ENCODE results near the gene PRSS22. TPM values are rescaled to one million over a fixed set of nuclear protein-coding genes. Genes with fewer than 3 reads are reported as not detected.

The PRSS22 gene
- total and polyA plus RNA-seq, 4 experiments from 2014 or later = 0.39 to 0.42 TPM; not detected in 2

- no peaks in the 10 kb centered on the region for H3K36me3 Mint-ChIP-seq
- H3K4me1 ChIP-seq (ENCODE audit: insufficient read depth, low read length) = peaks cover 15% of the 10 kb centered on the region
- DNase-seq = no peak
- no peaks in the 10 kb centered on the region for H3K27me3 ChIP-seq (ENCODE audit: insufficient read depth, low read length)
- POLR2A ChIA-PET (ENCODE audit: partially characterized antibody) = interaction anchor here (1.4 kb wide), 1 partner anchor 32 kb away, joined by 3 read pairs; no protein-coding TSS in a partner anchor
- intact Hi-C loops (cut with micrococcal nuclease) = no loop called here
- peaks cover 4 to 15% of the 10 kb centered on the region in 2 donors for H3K27me3 Mint-ChIP-seq
- H3K9me3 Mint-ChIP-seq = no peaks in the 10 kb centered on the region
- CTCF ChIA-PET (ENCODE audit: partially characterized antibody) = interaction anchor here (1.2 kb wide), 1 partner anchor 33 kb away, joined by 3 read pairs; no protein-coding TSS in a partner anchor
- no peaks in the 10 kb centered on the region for H3K36me3 ChIP-seq (ENCODE audit: insufficient read depth, low read length)
- no peak overlapping the region for H3K27ac Mint-ChIP-seq
- H3K27ac ChIP-seq (ENCODE audit: low read depth, low read length) = no peak overlapping the region
- H3K4me3 ChIP-seq (ENCODE audit: low read length in 2 of 2) = no peak overlapping the region
- no peaks in the 10 kb centered on the region for H3K9me3 ChIP-seq (ENCODE audit: control insufficient read depth in 1 of 2, low read length in 2 of 2)
- H3K4me1 Mint-ChIP-seq = peaks cover 4 to 33% (median 18%) of the 10 kb centered on the region in 4 donors
- H3K4me3 Mint-ChIP-seq = no peak overlapping the region
Observed at GRCh38 chr16:2835638-2836493, 22.1 kb downstream of the PRSS22 start.

DNA sequence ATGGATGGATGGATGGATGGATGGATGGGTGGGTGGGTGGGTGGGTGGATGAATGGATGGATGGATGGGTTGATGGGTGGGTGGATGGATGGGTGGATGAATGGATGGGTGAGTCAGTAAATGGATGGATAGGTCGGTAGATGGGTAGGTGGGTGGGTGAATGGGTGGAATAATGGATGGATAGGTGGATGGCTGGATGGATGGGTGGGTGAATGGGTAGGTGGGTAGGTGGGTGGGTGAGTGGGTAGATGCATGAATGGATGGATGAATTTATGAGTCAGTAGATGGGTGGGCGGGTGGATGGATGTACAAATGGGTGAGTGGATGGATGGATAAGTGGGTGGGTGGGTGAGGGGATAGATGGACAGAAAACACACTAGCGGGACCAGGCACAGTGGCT lies 23.0 kb downstream of the PRSS22 start:
- POLR2A ChIA-PET (ENCODE audit: partially characterized antibody) = no interaction called here
- H3K36me3 ChIP-seq (ENCODE audit: insufficient read depth, low read length) = no peaks in the 10 kb centered on the region
- no peak overlapping the region for H3K4me3 ChIP-seq (ENCODE audit: low read length in 2 of 2)
- Mint-ChIP-seq H3K27me3 (peaks cover 4 to 16% of the 10 kb centered on the region in 2 donors), H3K36me3 (no peaks in the 10 kb centered on the region), H3K4me1 (peaks cover 4 to 26% (median 15%) of the 10 kb centered on the region in 4 donors), H3K4me3 (no peak overlapping the region), H3K27ac (peak overlapping the region in 1 of 7 donors; percentile 54), H3K9me3 (no peaks in the 10 kb centered on the region)
- intact Hi-C loops (cut with micrococcal nuclease) = no loop called here
- H3K27me3 ChIP-seq (ENCODE audit: insufficient read depth, low read length) = no peaks in the 10 kb centered on the region
- H3K27ac ChIP-seq (ENCODE audit: low read depth, low read length) = no peak overlapping the region
- CTCF ChIA-PET (ENCODE audit: partially characterized antibody) = no interaction called here
- no peaks in the 10 kb centered on the region for H3K9me3 ChIP-seq (ENCODE audit: control insufficient read depth in 1 of 2, low read length in 2 of 2)
- H3K4me1 ChIP-seq (ENCODE audit: insufficient read depth, low read length) = peaks cover 6% of the 10 kb centered on the region
- DNase-seq = no peak

- DNase-seq = no peak
- no peaks in the 10 kb centered on the region for H3K36me3 Mint-ChIP-seq
- no peak overlapping the region for H3K4me3 ChIP-seq (ENCODE audit: low read length in 2 of 2)
- peaks cover 4 to 16% of the 10 kb centered on the region in 2 donors for H3K27me3 Mint-ChIP-seq
- no peak overlapping the region for H3K27ac Mint-ChIP-seq
- no peak overlapping the region for H3K27ac ChIP-seq (ENCODE audit: low read depth, low read length)
- peaks cover 2 to 14% (median 11%) of the 10 kb centered on the region in 4 donors for H3K4me1 Mint-ChIP-seq
- CTCF ChIA-PET (ENCODE audit: partially characterized antibody) = no interaction called here
- intact Hi-C loops (cut with micrococcal nuclease) = no loop called here
- POLR2A ChIA-PET (ENCODE audit: partially characterized antibody) = no interaction called here
- H3K9me3 ChIP-seq (ENCODE audit: control insufficient read depth in 1 of 2, low read length in 2 of 2) = no peaks in the 10 kb centered on the region
- H3K9me3 Mint-ChIP-seq = no peaks in the 10 kb centered on the region
- H3K27me3 ChIP-seq (ENCODE audit: insufficient read depth, low read length) = no peaks in the 10 kb centered on the region
- H3K4me1 ChIP-seq (ENCODE audit: insufficient read depth, low read length) = peaks cover under 1% of the 10 kb centered on the region
- no peaks in the 10 kb centered on the region for H3K36me3 ChIP-seq (ENCODE audit: insufficient read depth, low read length)
- no peak overlapping the region for H3K4me3 Mint-ChIP-seq
Observed at GRCh38 chr16:2833776-2834175, 24.2 kb downstream of the PRSS22 start.

DNA sequence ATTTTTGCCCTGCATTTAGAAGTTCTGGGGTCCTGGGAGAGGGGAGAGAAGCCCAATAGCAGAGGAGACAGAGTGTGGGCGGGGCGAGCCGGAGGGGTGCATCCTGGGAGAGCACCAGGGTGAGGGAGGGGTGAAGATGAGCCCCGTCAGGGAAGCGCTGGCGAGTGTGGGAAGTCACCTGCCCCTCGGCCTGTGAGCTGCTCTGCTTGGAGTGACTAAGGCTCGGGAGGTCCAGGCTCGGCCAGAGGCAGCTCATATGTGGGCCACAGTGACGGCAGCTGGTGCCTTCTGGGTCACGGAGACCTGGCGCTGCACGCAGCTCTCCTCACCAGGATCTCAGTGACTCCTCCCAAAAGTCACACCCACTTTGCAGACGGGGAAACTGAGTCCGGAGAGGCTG lies 26.8 kb downstream of the PRSS22 start:
- H3K36me3 Mint-ChIP-seq = no peaks in the 10 kb centered on the region
- Histone ChIP-seq H3K36me3 (ENCODE audit: insufficient read depth, low read length) (no peaks in the 10 kb centered on the region), H3K27ac (ENCODE audit: low read depth, low read length) (no peak overlapping the region), H3K27me3 (ENCODE audit: insufficient read depth, low read length) (no peaks in the 10 kb centered on the region), H3K4me1 (ENCODE audit: insufficient read depth, low read length) (no peaks in the 10 kb centered on the region), H3K4me3 (ENCODE audit: low read length in 2 of 2) (no peak overlapping the region), H3K9me3 (ENCODE audit: control insufficient read depth in 1 of 2, low read length in 2 of 2) (no peaks in the 10 kb centered on the region)
- ChIA-PET POLR2A (ENCODE audit: partially characterized antibody) (no interaction called here), CTCF (ENCODE audit: partially characterized antibody) (no interaction called here)
- no peaks in the 10 kb centered on the region for H3K4me1 Mint-ChIP-seq
- peak overlapping the region in 1 of 7 donors; percentile 42 for H3K27ac Mint-ChIP-seq
- intact Hi-C loops (cut with micrococcal nuclease) = no loop called here
- H3K27me3 Mint-ChIP-seq = peaks cover 4 to 10% of the 10 kb centered on the region in 2 donors
- DNase-seq = no peak
- H3K9me3 Mint-ChIP-seq = no peaks in the 10 kb centered on the region
- H3K4me3 Mint-ChIP-seq = peak overlapping the region in 1 of 8 donors; percentile 71

- CTCF ChIA-PET (ENCODE audit: partially characterized antibody) = no interaction called here
Observed at GRCh38 chr16:2830355-2830695, 27.6 kb downstream of the PRSS22 start.

GRCh38 chr16:2829501-2830354 lies 28.2 kb downstream of the PRSS22 start, which contains the start of gene ZG16B:
Gene ZG16B (plus strand): TSS chr16:2830303. CDS start chr16:2830442, 139 bp downstream.
- H3K9me3 ChIP-seq (ENCODE audit: control insufficient read depth in 1 of 2, low read length in 2 of 2) = no peaks in the 10 kb centered on the region
- ChIA-PET CTCF (ENCODE audit: partially characterized antibody) (no interaction called here), POLR2A (ENCODE audit: partially characterized antibody) (no interaction called here)
- Mint-ChIP-seq H3K4me1 (no peaks in the 10 kb centered on the region), H3K4me3 (peak within 1 kb of the TSS in 1 of 8 donors; percentile 71), H3K9me3 (no peaks in the 10 kb centered on the region), H3K36me3 (no peaks in the 10 kb centered on the region), H3K27me3 (peaks cover 4 to 12% of the 10 kb centered on the region in 2 donors), H3K27ac (peak within 1 kb of the TSS in 1 of 7 donors; percentile 42)
- no peaks in the 10 kb centered on the region for H3K27me3 ChIP-seq (ENCODE audit: insufficient read depth, low read length)
- H3K36me3 ChIP-seq (ENCODE audit: insufficient read depth, low read length) = no peaks in the 10 kb centered on the region
- H3K4me3 ChIP-seq (ENCODE audit: low read length in 2 of 2) = no peak within 1 kb of the TSS
- H3K27ac ChIP-seq (ENCODE audit: low read depth, low read length) = no peak within 1 kb of the TSS
- DNase-seq = no peak
- intact Hi-C loops (cut with micrococcal nuclease) = no loop called here
- H3K4me1 ChIP-seq (ENCODE audit: insufficient read depth, low read length) = no peaks in the 10 kb centered on the region

More at GRCh38 chr16:2830355-2830695, 27.6 kb downstream of the PRSS22 start:
- H3K36me3 ChIP-seq (ENCODE audit: insufficient read depth, low read length) = no peaks in the 10 kb centered on the region
- H3K9me3 ChIP-seq (ENCODE audit: control insufficient read depth in 1 of 2, low read length in 2 of 2) = no peaks in the 10 kb centered on the region
- H3K4me3 ChIP-seq (ENCODE audit: low read length in 2 of 2) = no peak overlapping the region
- no peaks in the 10 kb centered on the region for H3K36me3 Mint-ChIP-seq
- no peak overlapping the region for H3K27ac Mint-ChIP-seq
- no peaks in the 10 kb centered on the region for H3K9me3 Mint-ChIP-seq
- H3K27me3 ChIP-seq (ENCODE audit: insufficient read depth, low read length) = no peaks in the 10 kb centered on the region
- intact Hi-C loops (cut with micrococcal nuclease) = no loop called here
- H3K27me3 Mint-ChIP-seq = peaks cover 4 to 10% of the 10 kb centered on the region in 2 donors
- no peak overlapping the region for H3K4me3 Mint-ChIP-seq
- H3K27ac ChIP-seq (ENCODE audit: low read depth, low read length) = no peak overlapping the region
- DNase-seq = no peak
- no peaks in the 10 kb centered on the region for H3K4me1 ChIP-seq (ENCODE audit: insufficient read depth, low read length)
- POLR2A ChIA-PET (ENCODE audit: partially characterized antibody) = no interaction called here
- no peaks in the 10 kb centered on the region for H3K4me1 Mint-ChIP-seq

GRCh38 chr16:2828876-2829430 lies 29.0 kb downstream of the PRSS22 start:
- Histone ChIP-seq H3K27ac (ENCODE audit: low read depth, low read length) (no peak overlapping the region), H3K9me3 (ENCODE audit: control insufficient read depth in 1 of 2, low read length in 2 of 2) (no peaks in the 10 kb centered on the region), H3K4me1 (ENCODE audit: insufficient read depth, low read length) (no peaks in the 10 kb centered on the region), H3K36me3 (ENCODE audit: insufficient read depth, low read length) (no peaks in the 10 kb centered on the region), H3K27me3 (ENCODE audit: insufficient read depth, low read length) (no peaks in the 10 kb centered on the region), H3K4me3 (ENCODE audit: low read length in 2 of 2) (no peak overlapping the region)
- H3K36me3 Mint-ChIP-seq = no peaks in the 10 kb centered on the region
- H3K27ac Mint-ChIP-seq = no peak overlapping the region
- POLR2A ChIA-PET (ENCODE audit: partially characterized antibody) = no interaction called here
- H3K4me3 Mint-ChIP-seq = no peak overlapping the region
- no peaks in the 10 kb centered on the region for H3K4me1 Mint-ChIP-seq
- no peak for DNase-seq
- CTCF ChIA-PET (ENCODE audit: partially characterized antibody) = no interaction called here
- no peaks in the 10 kb centered on the region for H3K9me3 Mint-ChIP-seq
- peaks cover 4 to 12% of the 10 kb centered on the region in 2 donors for H3K27me3 Mint-ChIP-seq
- intact Hi-C loops (cut with micrococcal nuclease) = no loop called here

Measured in CD4-positive, alpha-beta memory T cell (primary cell).